Effector CD8-positive, alpha-beta T cell (primary cell): ENCODE measurements around the gene EPN2.

ENCODE experiments used
- DNase-seq: peaks from one replicate; lab custom pipeline; 2025; lab: John Stamatoyannopoulos, UW

Gene EPN2

DNA sequence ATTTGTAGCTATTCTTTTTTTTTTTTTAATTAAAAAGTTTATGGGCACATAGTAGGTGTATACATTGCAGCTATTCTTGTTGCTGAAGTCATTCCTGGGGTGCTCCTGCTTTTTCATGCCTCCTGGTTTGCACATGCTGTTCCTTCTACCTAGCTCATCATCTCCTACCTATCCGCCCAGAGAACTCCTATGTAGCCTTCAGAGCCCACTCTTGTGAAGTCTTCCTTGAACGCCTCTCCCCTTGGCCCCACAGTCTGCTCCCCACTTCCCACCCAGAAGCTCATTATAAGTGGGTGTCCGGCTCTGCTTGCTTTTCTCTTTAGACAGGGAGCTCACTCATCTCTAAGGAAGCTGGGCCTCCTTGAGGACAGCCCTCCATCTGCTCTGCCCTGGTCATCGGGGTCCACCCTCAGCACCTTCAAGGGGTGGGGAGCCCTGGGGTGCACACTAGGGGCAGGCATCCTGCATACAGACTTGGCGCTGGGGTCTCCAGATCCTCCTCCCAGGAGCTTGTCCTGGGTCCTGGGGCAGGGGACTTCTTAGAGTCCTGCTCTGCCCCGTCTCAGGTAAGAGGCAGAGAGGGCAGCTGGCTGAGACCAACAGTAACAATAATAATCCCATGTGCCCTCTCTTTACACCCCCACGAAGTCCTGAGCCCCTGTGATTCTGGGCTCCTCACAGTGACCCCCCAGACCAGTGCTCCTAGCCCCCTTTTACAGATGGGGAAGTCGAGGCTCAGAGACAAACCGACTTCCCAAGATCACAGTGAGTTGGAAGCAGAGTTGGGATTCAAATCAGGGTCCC lies 128.9 kb downstream of the EPN2 start:
- DNase-seq, result no peak

DNA sequence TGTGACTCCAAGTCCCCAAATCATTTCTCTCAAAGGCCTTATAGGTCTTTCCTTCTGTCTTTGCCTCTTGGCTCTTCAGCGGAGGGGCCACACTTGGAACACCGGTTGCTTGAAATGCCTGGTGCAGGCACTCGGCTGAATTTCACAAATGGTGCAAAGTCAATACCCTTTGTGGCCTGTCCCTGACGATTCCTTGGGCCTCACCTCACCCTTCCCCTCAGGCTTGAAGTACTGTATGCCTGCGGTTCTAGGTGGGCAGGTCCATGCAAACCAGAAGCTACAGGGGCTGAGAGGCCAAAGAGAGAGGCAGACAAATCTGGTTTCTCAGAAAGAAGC lies 129.4 kb downstream of the EPN2 start:
- no peak for DNase-seq

DNA sequence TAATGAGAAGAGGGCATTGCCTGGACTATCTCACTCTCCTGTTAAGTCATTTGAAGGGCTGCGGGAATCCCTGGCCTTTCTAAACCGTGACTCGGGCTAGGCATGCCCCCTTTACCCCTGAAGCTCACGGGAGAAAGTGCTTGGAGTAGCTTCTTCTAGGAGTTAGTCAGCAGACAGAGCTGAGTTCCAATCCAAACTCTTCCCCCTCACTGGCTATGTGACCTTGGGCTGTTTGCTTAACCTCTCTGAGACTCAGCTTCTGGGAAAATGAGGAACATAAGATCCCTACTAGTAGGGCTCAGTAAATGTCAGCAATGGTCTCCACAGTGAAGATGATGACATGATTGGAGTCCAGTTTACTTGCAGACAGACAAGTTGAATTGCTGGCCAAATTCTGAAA lies 131.1 kb downstream of the EPN2 start:
- DNase-seq, result no peak

DNA sequence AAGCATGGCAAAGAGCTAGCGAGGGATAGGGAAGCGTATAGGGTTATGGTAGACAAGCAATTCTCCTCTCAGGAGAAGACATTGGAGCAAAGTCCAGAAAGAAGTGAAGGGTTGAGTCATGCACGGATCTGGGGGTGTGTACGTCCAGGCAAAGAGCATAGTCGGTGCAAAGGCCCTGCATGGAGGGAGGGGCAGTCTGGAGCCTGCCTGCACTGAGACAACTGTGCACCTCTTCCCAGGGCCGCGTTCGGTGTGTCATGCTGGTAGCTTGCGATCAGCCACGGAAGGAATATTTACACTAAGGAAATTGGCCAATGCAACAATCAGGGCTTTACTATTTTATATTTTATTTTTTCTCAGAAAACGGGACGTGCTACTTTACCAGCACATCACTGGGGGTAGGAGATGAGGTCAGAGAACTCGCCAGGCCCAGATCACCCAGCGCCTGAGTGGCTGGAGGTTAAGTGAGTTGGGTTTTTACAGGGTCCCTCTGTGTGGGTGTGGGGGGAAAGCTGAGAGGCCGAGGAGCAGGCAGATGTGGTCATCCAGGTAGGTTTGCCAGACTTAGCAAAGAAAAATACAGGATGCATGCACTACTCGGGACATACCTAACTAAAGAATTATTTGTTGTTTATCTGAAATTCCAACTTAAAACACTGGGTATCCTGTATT lies 132.1 kb downstream of the EPN2 start:
- no peak for DNase-seq

DNA sequence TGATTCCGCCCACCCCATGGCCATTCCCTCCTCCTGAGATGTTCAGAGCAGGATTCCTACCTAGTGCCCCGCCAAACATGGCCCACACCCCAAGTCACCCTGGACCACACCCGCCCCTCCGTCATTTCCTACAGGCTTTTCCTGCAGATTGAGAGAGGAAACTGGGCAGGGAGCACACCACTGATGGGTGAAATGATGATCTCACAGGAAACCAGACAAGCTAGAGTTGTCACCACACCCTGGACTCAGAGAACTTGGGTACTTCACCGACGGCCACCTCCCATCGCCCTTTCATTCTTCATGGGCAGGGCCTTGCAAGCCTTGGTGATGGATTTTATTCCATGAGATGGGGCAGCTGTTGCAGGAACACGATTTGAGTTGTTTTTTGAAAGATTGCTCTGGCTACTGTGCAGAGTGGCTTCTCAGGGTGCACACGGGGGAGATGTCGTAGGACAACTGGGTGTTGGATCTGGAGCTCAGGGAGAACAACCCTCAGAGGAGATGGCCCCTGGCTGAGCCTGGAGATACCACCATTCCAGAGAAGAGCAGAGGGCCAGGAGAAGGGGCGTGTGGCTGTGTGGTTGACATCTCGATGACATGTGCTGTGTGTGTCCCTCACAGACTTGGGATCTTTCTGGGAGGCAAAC lies 132.8 kb downstream of the EPN2 start:
- DNase-seq, result no peak

DNA sequence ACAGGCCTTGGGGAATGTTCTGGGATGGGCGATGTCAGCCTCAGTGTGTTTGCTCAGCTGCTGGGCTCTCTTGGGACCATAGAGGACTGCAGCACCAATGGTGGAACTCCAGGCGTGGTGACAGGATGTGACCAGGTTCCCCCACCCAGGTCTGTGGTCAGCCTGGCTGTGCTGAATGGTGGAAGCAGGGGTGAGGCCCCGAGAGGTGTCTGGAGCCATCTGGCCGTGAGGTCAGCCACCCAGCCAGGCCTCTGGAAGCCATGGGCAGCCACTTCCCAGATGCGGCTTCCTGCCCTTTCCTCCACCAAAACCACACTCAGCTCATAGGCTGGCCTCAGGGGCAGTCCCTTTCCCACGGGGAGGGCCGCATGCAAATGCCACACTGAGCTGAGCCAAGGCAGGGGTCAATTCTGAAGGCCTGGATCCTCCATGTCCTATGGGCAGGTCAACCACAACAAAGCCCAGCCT lies 133.4 kb downstream of the EPN2 start:
- no peak for DNase-seq

DNA sequence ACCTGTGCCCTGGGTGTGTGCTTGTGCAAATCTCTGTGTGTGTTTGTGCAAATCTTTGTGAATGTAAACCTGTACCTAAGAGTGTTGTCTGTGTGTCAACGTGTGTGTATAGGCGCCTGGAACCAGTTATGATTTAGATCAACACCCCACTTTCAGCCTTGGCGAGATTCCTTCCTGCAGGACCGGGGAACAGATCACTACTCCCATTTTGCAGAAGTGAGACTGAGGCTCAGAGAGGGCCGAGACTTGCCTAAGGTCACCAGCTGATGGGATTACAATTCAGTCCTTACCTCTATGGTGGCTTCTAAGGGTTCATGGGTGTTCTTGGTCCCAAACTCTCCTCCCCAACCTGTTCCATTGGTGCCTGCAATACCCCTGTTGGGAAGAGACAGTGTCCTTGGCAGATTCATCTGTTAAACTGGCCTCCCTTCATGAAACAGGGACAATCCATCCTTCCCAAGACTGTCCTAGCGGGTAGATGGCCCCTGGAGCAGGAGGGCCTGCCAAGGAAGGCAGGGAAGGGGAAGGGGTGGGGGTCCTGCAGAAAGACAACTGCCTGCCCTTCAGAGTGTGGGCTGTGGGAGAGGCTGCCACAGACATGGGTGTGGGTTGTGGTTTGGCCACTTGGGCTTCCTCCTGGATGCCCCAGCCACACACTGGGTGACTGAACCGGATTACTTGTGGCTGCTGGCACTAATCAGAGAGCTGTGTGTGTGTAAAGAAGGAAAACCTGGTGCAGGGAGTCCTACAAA lies 134.3 kb downstream of the EPN2 start:
- DNase-seq, result no peak

DNA sequence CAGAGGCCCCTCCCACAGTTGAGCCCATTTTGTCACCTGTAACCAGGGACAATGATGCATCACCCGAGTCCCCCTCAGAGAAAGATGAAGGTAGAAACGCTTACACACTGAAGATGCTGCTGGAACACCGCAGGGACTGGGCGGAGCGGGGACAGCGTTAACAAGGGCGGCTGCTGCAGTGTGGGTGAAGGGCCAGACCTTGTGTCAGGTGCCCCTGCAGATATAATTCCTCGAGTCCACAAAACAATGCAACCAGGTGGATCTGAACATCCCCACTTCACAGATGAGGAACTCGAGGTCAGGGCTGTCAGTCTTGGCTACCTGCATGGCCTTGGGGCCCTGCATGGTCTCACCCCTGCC lies 134.8 kb downstream of the EPN2 start:
- DNase-seq, result no peak

DNA sequence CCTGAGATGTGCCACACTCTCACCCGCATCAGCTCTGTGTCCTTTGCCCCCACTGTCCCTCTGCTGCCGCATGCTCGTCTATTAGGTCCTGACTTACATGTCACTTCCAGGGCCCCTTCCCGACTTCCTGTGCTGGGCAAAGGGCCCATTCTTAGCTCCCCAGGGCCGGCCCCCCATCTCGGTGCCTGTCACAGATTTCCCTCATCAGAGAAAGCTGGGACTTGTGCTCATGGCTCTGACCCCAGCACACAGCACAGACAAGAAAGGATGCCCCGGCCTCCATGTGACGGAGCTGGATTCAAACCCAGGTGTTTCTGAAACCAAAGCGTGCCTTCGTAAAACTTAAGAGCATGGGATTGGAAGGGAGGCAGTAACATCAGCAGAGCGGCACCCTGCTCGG lies 135.3 kb downstream of the EPN2 start:
- no peak for DNase-seq

DNA sequence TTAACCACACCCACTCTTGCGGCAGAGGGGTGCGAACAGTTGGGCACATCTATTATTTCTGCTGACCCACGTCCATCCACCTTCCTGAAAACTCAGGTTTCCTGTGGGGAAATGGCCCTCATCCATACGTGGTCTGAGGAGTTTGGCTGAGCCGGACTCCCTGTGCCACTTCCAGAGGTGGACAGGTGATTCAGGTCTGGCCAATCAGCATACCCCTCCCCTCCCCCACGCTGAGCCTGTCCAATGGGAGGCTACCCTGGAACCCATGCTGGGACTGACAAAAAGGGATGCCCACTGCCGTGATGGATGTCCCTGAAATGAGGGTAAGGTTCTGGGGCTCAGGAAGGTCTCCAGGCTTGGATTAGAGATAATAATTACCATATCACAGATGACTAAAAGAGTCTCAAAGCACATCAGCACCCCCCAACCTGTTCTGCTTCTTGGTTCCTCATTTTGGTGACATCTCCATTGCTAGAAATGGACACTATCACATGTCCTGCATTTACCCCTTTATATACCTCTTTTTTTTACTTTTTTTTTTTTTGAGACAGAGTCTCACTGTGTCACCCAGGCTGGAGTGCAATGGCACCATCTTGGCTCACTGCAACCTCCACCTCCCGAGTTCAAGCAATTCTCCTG lies 135.8 kb downstream of the EPN2 start:
- no peak for DNase-seq

DNA sequence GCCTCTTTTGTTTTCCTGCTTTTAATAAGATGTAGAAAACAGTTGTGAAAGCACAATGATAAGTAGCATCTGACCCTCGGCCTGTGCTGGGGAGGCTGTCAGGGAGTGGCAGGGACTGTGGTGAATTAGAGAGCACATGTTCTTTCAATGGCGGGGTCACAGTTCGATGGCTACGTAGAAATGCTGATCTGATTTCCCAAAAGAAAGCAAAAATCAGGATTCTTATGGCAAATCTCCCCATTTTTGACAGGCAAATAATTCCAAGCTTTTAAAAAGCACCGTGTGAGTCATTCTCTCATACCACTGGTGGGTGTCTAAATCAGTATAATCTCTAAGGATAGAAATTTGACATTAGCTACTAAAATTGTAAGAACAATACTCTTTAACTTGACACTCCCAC lies 137.0 kb downstream of the EPN2 start:
- no peak for DNase-seq

DNA sequence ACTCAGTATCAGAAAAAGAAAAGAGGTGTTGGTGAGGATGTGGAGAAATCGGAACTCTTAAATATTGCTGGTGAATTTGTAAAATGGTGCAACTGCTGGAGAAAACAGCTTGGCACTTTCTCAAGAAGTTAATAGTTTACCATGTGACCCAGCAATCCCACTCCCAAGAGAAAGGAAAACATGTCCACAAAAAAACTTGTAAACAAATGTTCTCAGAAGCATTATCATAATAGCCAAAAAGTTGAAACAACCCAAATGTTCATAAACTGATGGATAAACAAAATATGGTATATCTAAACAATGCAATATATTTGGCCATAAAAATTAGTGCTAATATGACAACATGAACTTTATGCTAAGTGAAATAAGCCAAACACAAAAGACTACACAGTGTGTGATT lies 138.6 kb downstream of the EPN2 start:
- no peak for DNase-seq

DNA sequence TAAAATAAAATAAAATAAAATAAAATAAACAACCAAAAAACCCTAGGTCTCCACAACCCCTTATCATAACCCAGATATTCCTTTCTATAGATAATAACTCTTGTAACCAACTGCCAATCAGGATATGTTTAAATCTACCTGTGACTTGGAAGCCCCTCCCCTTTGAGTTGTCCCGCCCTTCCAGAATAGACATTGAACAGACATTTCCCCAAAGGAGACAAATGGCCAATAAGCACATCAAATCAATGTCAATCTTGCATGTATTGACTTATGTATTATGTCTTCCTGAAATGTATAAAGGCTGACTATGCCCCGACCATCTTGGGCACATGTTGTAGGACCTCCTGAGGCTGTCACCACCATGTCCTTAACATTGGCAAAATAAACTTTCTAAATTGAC lies 139.6 kb downstream of the EPN2 start:
- no peak for DNase-seq

DNA sequence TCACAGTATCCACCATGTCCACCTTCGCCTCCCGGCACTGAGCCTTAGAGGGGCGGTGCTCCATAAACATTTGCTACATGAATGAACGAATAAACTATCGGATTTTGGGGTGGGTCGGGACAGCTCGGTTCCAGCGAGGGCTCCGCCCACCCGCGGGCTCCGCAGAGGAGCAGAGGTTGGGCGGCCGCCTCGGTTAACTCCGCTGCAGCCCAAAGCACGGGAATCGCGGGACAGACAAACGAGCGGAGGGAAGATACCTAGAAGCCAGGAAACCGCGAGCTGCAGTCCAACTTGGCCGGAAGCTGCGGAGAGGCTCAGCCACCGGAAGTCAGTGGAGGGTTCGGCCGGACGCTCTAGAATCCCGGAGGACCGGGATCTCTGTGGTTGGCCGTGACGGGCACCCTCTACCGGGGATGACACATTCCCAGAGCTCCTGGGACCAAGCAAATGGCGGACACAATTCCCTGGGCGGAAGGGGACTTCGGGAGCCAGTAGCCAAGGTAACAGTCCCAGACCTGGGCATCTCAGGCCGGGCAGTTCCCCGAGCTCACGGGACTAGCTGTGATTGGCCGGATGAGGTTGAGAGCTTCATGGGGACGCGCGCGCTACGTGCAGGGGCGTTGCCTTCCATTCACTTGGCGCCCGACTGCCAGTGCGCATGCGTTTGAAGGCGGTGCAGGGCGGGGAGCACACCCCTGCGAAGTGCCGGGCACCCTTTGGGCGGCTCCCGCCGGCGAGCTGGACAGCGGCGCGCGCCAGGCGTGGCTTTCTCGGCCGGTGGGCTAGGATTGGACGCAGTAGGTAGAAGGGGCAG lies 140.6 kb downstream of the EPN2 start:
- peak; percentile 87 for DNase-seq

DNA sequence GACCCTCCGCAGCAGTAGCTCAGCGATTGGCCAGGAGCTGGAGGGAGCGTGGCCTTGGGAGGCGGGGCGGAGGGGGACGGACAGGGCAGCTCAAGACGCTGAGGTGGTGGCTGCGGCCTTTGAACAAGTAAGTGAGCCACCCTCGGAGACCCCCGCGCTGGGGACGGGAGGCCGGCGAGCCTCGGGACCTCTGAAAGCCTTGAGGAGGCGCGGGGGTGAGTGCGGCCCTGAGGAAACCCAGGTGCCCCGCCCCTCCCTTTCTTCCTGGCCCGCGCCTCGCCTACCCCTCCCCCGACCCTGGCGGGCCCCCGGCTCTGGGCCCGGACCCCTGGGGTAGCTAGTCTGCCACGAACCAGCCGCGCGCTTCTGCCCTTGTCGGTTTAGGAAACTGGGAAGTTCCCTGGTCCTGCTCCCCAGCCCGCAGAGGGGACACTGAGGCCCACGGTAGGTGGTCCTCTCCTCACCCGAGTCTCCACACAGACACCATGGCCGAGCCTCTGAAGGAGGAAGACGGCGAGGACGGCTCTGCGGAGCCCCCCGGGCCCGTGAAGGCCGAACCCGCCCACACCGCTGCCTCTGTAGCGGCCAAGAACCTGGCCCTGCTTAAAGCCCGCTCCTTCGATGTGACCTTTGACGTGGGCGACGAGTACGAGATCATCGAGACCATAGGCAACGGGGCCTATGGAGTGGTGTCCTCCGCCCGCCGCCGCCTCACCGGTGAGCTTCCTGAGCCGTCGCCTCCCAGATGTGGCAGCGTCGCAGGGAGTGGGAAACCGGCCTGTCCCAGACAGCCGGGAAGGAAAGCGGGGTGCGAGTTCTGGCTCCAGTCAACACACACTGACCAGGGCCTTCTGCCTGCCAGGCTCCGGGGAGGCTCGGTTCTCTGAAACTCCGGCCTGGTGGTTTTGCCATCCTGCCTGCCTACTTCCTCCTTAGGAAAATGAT lies 141.5 kb downstream of the EPN2 start, which contains the start of gene MAPK7:
Gene MAPK7, plus strand, starts transcription at position 83 of the 945 bp plus-strand sequence. Its CDS starts 403 bp downstream, at position 486.
- no peak for DNase-seq

DNA sequence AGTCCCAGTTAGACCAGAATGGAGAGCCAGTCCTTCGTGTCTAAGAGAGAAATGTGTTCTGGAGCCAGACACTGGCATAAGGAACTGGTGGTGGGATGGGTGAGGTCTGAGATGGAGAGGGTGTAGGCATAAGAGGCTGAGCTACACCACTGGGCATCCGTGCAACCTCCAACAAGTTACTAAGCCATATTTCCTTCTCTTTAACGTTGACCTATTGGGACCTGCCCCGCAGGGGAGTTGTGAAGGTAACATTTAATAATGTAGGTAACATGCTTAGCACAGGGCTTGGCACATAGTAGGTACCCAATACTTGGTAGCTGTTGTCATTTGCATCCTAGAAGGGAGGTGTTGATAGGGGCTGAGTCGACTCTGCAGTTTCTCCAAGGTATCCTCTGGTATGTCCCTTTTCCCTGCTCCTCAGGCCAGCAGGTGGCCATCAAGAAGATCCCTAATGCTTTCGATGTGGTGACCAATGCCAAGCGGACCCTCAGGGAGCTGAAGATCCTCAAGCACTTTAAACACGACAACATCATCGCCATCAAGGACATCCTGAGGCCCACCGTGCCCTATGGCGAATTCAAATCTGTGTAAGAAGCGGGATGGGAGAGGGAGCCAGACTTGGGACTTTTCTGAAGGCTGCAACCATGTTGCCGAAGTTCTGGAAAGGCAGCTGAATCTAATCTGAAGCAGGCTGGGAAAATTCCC lies 142.3 kb downstream of the EPN2 start:
- no peak for DNase-seq

DNA sequence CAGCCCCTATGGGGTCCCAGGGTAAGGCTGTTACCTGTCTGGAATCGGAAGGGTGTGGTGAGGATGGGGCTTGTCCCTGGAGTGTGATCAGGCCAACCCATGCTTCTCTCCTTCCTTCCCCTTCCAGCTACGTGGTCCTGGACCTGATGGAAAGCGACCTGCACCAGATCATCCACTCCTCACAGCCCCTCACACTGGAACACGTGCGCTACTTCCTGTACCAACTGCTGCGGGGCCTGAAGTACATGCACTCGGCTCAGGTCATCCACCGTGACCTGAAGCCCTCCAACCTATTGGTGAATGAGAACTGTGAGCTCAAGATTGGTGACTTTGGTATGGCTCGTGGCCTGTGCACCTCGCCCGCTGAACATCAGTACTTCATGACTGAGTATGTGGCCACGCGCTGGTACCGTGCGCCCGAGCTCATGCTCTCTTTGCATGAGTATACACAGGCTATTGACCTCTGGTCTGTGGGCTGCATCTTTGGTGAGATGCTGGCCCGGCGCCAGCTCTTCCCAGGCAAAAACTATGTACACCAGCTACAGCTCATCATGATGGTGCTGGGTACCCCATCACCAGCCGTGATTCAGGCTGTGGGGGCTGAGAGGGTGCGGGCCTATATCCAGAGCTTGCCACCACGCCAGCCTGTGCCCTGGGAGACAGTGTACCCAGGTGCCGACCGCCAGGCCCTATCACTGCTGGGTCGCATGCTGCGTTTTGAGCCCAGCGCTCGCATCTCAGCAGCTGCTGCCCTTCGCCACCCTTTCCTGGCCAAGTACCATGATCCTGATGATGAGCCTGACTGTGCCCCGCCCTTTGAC lies 143.5 kb downstream of the EPN2 start:
- no peak for DNase-seq

DNA sequence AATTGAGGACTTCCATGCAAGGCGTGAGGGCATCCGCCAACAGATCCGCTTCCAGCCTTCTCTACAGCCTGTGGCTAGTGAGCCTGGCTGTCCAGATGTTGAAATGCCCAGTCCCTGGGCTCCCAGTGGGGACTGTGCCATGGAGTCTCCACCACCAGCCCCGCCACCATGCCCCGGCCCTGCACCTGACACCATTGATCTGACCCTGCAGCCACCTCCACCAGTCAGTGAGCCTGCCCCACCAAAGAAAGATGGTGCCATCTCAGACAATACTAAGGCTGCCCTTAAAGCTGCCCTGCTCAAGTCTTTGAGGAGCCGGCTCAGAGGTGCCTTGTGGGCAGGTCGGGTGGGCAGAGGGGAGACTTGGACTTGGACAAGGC lies 144.2 kb downstream of the EPN2 start:
- no peak for DNase-seq
